Measurements from ENCODE around the gene C9orf50.
A peak's percentile ranks its signal among the peaks of the same experiment; 100 is the strongest.
"Not testable (repeated sequence)": the region's sequence is repeated elsewhere in the genome, so short reads cannot be mapped to it uniquely, and the experiment has no call there.

C9orf50 gene

GRCh38 chr9:129604056-129604765 lies 16.7 kb downstream of the C9orf50 start:
- no peaks in the 10 kb centered on the region for H3K36me3 ChIP-seq (ENCODE audit: control insufficient read depth, insufficient read depth, low read length)
- H3K4me3 ChIP-seq (ENCODE audit: low read depth, low read length): no peak overlapping the region
- H3K27me3 ChIP-seq (ENCODE audit: control insufficient read depth, insufficient read depth, low read length): peaks cover 11% of the 10 kb centered on the region
- peaks cover 2% of the 10 kb centered on the region for H3K4me1 ChIP-seq (ENCODE audit: control insufficient read depth, insufficient read depth, low read length)
- no peaks in the 10 kb centered on the region for H3K9me3 ChIP-seq (ENCODE audit: control insufficient read depth, insufficient read depth, low read length)
- H3K9ac ChIP-seq (ENCODE audit: low read depth, low read length): no peak overlapping the region

DNA sequence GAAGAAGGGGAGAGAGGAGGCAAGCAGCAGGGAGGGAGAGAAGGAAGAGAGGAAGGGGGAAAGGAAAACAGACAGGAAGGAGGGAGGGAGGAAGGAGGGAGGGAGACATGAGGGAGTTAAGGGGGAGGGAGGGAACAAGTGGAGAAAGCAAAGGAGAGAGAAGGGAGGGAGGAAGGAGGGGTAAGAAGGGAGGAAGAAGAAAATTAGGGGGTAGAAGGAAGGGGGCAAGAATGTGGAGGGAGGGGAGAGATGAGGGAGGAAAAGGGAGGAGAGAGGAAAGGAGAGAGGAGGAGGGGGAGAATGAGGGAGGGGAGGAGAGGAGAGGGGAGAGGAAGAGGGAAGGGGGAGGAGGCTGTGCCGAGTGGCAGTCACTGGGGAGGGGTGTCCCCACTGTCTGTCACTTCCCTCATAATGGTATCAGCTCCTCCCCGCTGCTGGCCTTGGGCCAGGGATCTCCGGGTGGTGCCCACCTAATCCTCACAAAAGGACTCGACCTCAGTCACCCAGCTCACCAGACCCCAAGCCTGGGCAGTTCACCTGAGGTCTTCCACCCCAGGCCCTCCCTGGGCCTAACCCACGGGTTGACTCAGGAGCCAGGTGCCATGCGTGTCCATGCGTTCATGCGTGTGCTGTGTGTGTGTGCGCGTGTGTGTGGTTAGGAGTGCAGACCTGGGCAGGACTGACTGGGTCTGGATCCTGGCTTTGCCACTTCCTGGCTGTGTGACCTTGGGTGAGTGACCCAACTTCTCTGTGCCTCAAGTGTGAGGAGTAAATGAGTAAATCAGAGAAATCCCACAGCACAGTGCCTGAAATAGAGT lies 18.1 kb downstream of the C9orf50 start:
- peaks cover 4% of the 10 kb centered on the region for H3K4me1 ChIP-seq (ENCODE audit: control insufficient read depth, insufficient read depth, low read length)
- H3K9ac ChIP-seq (ENCODE audit: low read depth, low read length): no peak overlapping the region

GRCh38 chr9:129601082-129601674 lies 19.7 kb downstream of the C9orf50 start:
- Histone ChIP-seq H3K4me3 (ENCODE audit: low read depth, low read length) (no peak overlapping the region), H3K27me3 (ENCODE audit: control insufficient read depth, insufficient read depth, low read length) (peaks cover 13% of the 10 kb centered on the region), H3K9me3 (ENCODE audit: control insufficient read depth, insufficient read depth, low read length) (no peaks in the 10 kb centered on the region), H3K4me1 (ENCODE audit: control insufficient read depth, insufficient read depth, low read length) (peaks cover 5% of the 10 kb centered on the region), H3K9ac (ENCODE audit: low read depth, low read length) (no peak overlapping the region), H3K36me3 (ENCODE audit: control insufficient read depth, insufficient read depth, low read length) (no peaks in the 10 kb centered on the region)

More for the DNA sequence above, 18.1 kb downstream of the C9orf50 start:
- Histone ChIP-seq H3K4me3 (ENCODE audit: low read depth, low read length) (no peak overlapping the region), H3K27me3 (ENCODE audit: control insufficient read depth, insufficient read depth, low read length) (peaks cover 13% of the 10 kb centered on the region), H3K9me3 (ENCODE audit: control insufficient read depth, insufficient read depth, low read length) (no peaks in the 10 kb centered on the region), H3K36me3 (ENCODE audit: control insufficient read depth, insufficient read depth, low read length) (no peaks in the 10 kb centered on the region)

DNA sequence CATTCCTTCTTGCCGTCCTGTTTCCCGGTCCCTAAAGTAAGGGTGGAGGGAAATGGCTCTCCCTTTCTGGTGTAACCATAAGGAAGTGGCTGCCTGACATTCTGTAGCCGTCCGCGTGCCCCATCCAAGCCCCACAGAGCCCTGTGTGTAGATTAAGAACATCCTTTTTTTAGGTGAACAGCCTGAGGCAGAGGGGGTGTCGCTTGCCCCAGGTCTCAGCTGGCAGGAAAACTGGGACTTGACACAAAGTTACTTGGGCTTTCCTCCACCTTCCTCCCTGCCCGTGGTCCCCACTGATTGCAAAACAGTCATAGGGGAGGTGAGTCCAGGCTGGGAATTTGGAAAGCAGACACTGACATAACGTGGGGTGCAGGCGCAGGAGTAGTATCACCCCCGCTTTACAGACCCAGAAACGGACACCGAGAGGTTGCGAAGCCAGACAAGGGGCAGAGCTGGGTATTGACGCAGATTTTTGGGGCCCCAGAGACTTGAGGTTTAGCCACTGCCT lies 22.8 kb downstream of the C9orf50 start:
- Histone ChIP-seq H3K4me3 (ENCODE audit: low read depth, low read length) (peak overlapping the region; percentile 64), H3K9me3 (ENCODE audit: control insufficient read depth, insufficient read depth, low read length) (no peaks in the 10 kb centered on the region), H3K36me3 (ENCODE audit: control insufficient read depth, insufficient read depth, low read length) (no peaks in the 10 kb centered on the region), H3K27me3 (ENCODE audit: control insufficient read depth, insufficient read depth, low read length) (peaks cover 35% of the 10 kb centered on the region), H3K9ac (ENCODE audit: low read depth, low read length) (no peak overlapping the region), H3K4me1 (ENCODE audit: control insufficient read depth, insufficient read depth, low read length) (peaks cover 14% of the 10 kb centered on the region)

DNA sequence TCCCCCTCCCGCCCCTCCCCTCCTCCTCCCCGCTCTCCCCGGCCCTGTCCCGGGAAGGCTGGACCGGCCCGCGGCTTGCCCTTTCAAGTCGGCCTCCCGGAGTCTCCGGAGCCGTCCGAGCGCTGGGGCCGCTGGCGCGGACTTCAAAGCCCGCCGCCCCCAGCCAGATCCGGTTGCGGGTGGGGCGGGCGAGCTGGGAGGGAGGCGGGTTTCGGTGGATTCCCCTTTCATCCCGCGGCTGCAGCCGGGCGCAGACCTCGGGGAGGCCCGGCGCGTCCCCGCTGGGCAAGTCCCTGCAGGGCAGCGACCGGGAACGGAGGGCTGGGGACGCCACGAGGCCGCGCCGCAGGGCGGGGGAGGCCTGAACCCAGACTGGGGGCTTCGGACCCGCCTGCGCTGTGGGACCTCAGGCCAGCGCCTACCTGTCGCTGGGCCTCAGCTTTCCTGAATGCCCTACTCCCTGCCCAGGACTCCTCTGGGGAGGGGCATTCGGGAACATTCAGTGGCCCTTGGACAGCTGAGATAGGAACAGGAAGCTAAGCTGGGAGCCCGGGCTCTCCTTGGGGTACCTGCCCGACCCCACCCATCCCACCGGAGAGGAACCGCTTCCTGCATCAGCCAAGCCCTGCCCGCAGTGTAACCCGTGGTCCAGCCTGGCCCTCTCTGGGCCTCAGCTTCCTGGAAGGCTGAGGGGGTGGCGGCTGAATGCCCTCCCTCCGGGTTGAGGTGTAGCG lies 23.4 kb downstream of the C9orf50 start:
- Histone ChIP-seq H3K36me3 (ENCODE audit: control insufficient read depth, insufficient read depth, low read length) (no peaks in the 10 kb centered on the region), H3K4me3 (ENCODE audit: low read depth, low read length) (peak overlapping the region; percentile 64), H3K9me3 (ENCODE audit: control insufficient read depth, insufficient read depth, low read length) (no peaks in the 10 kb centered on the region), H3K9ac (ENCODE audit: low read depth, low read length) (peak overlapping the region; percentile 12), H3K27me3 (ENCODE audit: control insufficient read depth, insufficient read depth, low read length) (peaks cover 40% of the 10 kb centered on the region), H3K4me1 (ENCODE audit: control insufficient read depth, insufficient read depth, low read length) (peaks cover 15% of the 10 kb centered on the region)

DNA sequence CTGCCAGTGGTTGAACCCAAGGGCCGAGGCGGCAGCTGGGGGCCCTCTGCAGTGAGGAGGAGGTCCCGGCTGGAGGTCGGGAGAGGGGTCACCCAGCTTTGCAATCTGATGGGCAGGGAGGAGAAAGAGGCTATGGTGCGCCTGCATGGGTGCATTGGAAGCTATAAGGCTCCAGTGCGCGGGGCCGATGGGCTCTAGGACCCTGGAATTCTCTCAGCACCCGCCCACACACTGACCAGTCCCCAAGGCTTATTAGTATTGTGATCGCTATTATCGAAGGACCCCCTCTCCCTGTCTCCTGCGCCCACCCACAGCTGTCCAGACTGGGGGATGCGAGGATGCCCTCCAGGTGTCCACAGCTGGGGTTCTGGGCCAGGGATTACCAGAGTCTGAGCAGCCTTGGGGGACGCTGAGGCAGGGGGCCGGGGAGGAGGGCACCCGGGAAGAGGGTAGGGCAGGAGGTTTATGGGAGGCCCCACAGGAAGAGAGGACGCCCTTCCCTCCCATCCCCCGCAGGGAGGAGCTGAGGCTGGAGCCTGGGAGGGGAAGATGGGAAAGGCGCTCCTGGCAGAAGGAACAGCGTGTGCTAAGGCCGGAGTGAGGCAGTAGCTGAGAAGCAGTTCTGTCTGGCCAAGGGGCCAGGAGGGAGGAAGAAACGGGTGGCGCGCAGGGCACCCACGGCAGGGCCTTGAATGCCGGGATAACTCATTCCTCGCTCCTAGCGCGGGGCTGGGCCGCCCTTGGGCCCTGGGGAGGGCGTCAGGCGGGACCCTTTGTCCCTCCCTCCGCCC lies 24.2 kb downstream of the C9orf50 start:
- H3K4me3 ChIP-seq (ENCODE audit: low read depth, low read length): peak overlapping the region; percentile 79
- H3K36me3 ChIP-seq (ENCODE audit: control insufficient read depth, insufficient read depth, low read length): no peaks in the 10 kb centered on the region
- H3K27me3 ChIP-seq (ENCODE audit: control insufficient read depth, insufficient read depth, low read length): peaks cover 45% of the 10 kb centered on the region
- H3K4me1 ChIP-seq (ENCODE audit: control insufficient read depth, insufficient read depth, low read length): peaks cover 18% of the 10 kb centered on the region
- no peak overlapping the region for H3K9ac ChIP-seq (ENCODE audit: low read depth, low read length)
- no peaks in the 10 kb centered on the region for H3K9me3 ChIP-seq (ENCODE audit: control insufficient read depth, insufficient read depth, low read length)

- H3K36me3 ChIP-seq (ENCODE audit: control insufficient read depth, insufficient read depth, low read length): no peaks in the 10 kb centered on the region
- H3K27me3 ChIP-seq (ENCODE audit: control insufficient read depth, insufficient read depth, low read length): peaks cover 49% of the 10 kb centered on the region
- peak overlapping the region; percentile 79 for H3K4me3 ChIP-seq (ENCODE audit: low read depth, low read length)
- no peaks in the 10 kb centered on the region for H3K9me3 ChIP-seq (ENCODE audit: control insufficient read depth, insufficient read depth, low read length)
- peaks cover 18% of the 10 kb centered on the region for H3K4me1 ChIP-seq (ENCODE audit: control insufficient read depth, insufficient read depth, low read length)
- no peak overlapping the region for H3K9ac ChIP-seq (ENCODE audit: low read depth, low read length)
These were observed 24.9 kb downstream of the C9orf50 start for GRCh38 chr9:129595903-129596540.

DNA sequence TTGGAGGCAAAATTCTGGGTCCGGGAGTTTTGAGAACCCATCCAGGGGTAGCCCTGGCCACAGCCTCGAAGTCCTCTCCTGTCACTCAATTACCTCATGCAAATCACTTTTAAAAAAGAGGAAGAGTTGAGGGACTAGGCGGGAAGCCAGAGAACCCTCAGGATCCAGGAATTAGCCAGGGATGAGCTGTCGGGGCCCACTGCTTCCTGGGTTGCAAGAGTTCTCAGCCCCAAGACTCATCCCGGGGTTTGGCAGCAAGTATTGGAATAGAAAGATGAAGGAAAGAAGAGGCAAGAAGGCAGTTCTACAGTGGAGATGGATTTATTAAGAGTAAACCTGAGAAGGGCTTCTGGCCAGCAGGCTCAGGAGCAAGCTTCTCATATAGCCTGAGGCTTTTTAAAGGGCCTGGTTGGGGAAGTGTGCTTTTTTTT lies 25.6 kb downstream of the C9orf50 start:
- Histone ChIP-seq H3K9me3 (ENCODE audit: control insufficient read depth, insufficient read depth, low read length) (no peaks in the 10 kb centered on the region), H3K27me3 (ENCODE audit: control insufficient read depth, insufficient read depth, low read length) (peaks cover 50% of the 10 kb centered on the region), H3K4me3 (ENCODE audit: low read depth, low read length) (no peak overlapping the region), H3K4me1 (ENCODE audit: control insufficient read depth, insufficient read depth, low read length) (peaks cover 18% of the 10 kb centered on the region), H3K36me3 (ENCODE audit: control insufficient read depth, insufficient read depth, low read length) (no peaks in the 10 kb centered on the region), H3K9ac (ENCODE audit: low read depth, low read length) (no peak overlapping the region)

DNA sequence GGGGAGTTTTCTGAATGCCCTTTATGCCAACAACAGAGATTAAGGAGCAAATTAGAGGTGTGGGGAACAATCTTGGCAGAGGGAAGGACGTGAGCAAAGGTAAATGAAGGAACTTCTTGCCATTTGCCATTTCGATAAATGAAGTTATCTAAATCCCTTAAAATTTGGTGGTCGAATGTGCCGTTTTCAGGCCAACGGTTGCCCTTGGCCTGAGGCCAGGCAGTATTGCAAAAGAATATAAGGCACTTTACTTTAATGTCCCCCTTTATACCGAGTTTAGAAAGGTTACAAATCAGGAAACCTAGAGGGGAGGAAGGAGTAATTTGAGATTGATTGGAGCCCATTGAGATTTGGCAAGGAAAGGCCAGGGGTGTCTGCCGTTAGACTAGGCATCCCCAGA lies 26.3 kb downstream of the C9orf50 start:
- H3K27me3 ChIP-seq (ENCODE audit: control insufficient read depth, insufficient read depth, low read length): peaks cover 54% of the 10 kb centered on the region

DNA sequence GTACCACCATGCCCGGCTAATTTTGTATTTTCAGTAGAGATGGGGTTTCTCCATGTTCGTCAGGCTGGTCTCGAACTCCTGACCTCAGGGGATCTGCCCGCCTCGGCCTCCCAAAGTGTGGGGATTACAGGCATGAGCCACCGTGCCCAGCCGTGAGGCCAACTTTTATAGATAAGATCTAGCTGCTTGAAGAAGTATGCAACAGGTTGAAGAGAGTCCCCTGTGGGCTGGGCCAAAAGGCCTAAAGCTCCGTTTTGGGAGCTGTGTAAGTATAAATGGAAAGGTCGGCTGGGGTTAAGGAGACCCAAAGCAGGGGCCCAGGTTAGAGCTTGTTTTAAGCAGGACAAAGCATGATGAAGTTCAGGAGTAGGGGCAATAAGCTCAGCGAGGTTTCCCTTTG lies 28.1 kb downstream of the C9orf50 start:
- Histone ChIP-seq H3K27me3 (ENCODE audit: control insufficient read depth, insufficient read depth, low read length) (peaks cover 63% of the 10 kb centered on the region), H3K4me1 (ENCODE audit: control insufficient read depth, insufficient read depth, low read length) (peaks cover 14% of the 10 kb centered on the region)
- not testable (repeated sequence) for H3K9me3 ChIP-seq (ENCODE audit: control insufficient read depth, insufficient read depth, low read length); H3K36me3 ChIP-seq (ENCODE audit: control insufficient read depth, insufficient read depth, low read length); H3K9ac ChIP-seq (ENCODE audit: low read depth, low read length); H3K4me3 ChIP-seq (ENCODE audit: low read depth, low read length)

More for the DNA sequence above, 26.3 kb downstream of the C9orf50 start:
- H3K4me3 ChIP-seq (ENCODE audit: low read depth, low read length): no peak overlapping the region
- no peaks in the 10 kb centered on the region for H3K9me3 ChIP-seq (ENCODE audit: control insufficient read depth, insufficient read depth, low read length)
- no peaks in the 10 kb centered on the region for H3K36me3 ChIP-seq (ENCODE audit: control insufficient read depth, insufficient read depth, low read length)
- peaks cover 18% of the 10 kb centered on the region for H3K4me1 ChIP-seq (ENCODE audit: control insufficient read depth, insufficient read depth, low read length)
- no peak overlapping the region for H3K9ac ChIP-seq (ENCODE audit: low read depth, low read length)

All from iPS-15b (cell line).